Activated CD4-positive, alpha-beta T cell treated with anti-CD3 and anti-CD28 coated beads, Interleukin-2, amount 10 ng/mL, durations not matched to agents 7 days and 5 days (primary cell): ENCODE data around the gene HINFP. TPM values are rescaled to one million over a fixed set of nuclear protein-coding genes. Genes with fewer than 3 reads are reported as not detected.
A peak's percentile ranks its signal among the peaks of the same experiment; 100 is the strongest.

Source experiments
- CTCF ChIA-PET: fragments of 350-600 bp; sonication (Branson Sonifier 250); formaldehyde crosslinking; loops from one replicate; lab custom pipeline; 2021; ENCODE audit warnings: antibody characterized with exemption; lab: Charles Lee
- POLR2A ChIA-PET: fragments of 350-600 bp; sonication (Branson Sonifier 250); formaldehyde crosslinking; loops from one replicate; lab custom pipeline; 2021; ENCODE audit warnings: antibody characterized with exemption; lab: Charles Lee
- DNase-seq: peaks from one replicate; pipeline ENCODE4 v3.0.0-alpha.2; 2020
- H3K27ac Mint-ChIP-seq: one replicate; pipeline ENCODE4 v1.8.0; 2021; ENCODE audit warnings: mild to moderate bottlenecking, moderate library complexity, mixed read lengths
- H3K27me3 Mint-ChIP-seq: one replicate; pipeline ENCODE4 v1.8.0; 2021; ENCODE audit warnings: mixed read lengths
- H3K36me3 Mint-ChIP-seq: one replicate; pipeline ENCODE4 v1.8.0; 2021; ENCODE audit warnings: low read depth, mixed read lengths
- H3K4me1 Mint-ChIP-seq: one replicate; pipeline ENCODE4 v1.8.0; 2021; ENCODE audit warnings: mixed read lengths
- H3K4me3 Mint-ChIP-seq: one replicate; pipeline ENCODE4 v1.8.0; 2021; ENCODE audit warnings: mild to moderate bottlenecking, moderate library complexity, mixed read lengths
- H3K9me3 Mint-ChIP-seq: one replicate; pipeline ENCODE4 v1.8.0; 2021; ENCODE audit warnings: mixed read lengths
- total RNA-seq, 2 experiments: library from RNA; stranded (reverse); gene quantifications; one replicate each; pipeline ENCODE4 v1.2.3, GENCODE V29; 2021

Gene HINFP
- total RNA-seq, 2 experiments from 2014 or later = 47.6 to 48.0 TPM

DNA sequence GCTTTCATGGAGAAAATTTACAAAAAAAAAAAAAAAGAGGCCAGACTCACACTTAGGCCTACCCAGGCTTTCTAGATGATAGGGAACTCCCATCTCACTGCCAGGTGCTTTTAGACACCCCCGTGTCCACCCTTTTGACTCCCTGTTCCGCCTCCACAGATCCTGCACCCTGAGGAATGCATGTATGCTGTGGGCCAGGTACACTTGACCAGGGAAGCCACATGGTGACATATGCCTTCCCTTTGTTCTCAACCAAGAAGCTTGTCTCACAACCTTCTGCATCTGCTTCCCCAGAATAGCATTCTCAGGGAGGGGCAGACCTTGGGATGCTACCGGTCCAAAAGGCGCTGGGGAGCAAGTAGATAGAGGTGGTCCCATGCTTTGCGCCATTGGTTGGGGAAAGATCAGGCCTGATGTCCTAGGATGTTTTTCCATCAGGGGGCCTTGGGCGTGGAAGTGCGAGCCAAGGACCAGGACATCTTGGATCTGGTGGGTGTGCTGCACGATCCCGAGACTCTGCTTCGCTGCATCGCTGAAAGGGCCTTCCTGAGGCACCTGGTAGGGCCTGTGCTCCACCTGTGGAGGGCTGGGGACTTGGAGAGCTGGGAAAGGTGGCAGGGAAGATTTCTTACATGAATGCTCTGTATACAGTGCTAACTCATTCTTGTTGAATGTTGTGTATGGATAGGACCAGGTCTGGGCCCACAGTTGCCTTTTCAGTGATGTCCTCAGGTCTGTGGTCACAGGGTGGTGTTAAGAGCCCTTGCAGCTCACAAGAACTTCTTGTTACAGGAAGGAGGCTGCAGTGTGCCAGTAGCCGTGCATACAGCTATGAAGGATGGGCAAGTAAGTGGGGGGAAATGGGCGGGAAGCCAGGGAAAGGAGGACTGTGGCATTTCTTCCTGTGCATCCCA lies 29.2 kb upstream of the HINFP start:
- DNase-seq = no peak
- no peaks in the 10 kb centered on the region for H3K9me3 Mint-ChIP-seq

DNA sequence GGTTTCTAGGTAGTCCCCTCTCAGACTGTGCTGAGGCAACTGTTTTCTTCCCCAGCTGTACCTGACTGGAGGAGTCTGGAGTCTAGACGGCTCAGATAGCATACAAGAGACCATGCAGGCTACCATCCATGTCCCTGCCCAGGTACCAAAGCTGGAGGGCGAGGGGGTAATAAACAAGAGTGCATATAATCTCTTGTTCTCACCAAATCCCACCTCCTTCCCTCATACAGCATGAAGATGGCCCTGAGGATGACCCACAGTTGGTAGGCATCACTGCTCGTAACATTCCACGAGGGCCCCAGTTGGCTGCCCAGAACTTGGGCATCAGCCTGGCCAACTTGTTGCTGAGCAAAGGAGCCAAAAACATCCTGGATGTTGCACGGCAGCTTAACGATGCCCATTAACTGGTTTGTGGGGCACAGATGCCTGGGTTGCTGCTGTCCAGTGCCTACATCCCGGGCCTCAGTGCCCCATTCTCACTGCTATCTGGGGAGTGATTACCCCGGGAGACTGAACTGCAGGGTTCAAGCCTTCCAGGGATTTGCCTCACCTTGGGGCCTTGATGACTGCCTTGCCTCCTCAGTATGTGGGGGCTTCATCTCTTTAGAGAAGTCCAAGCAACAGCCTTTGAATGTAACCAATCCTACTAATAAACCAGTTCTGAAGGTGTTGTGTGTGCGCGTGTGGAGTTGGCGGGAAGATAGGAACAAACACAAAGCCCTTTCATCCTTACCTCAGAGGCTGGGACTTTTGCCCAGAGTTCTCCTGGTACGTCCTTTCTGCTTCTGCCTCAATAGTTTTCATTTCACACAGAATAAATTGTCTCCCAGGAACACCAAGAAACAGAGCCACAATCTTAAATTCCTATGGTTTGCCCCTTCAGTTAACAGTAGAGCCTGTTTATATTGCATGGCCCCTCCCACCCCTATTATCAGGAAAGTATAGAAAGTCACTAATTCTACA lies 28.2 kb upstream of the HINFP start:
- H3K4me1 Mint-ChIP-seq = peaks cover 65% of the 10 kb centered on the region
- DNase-seq = no peak
- H3K27ac Mint-ChIP-seq = peak overlapping the region; percentile 87
- no peaks in the 10 kb centered on the region for H3K27me3 Mint-ChIP-seq
- peaks cover 62% of the 10 kb centered on the region for H3K36me3 Mint-ChIP-seq
- ChIA-PET CTCF (interaction anchor here (2.1 to 2.3 kb wide), 2 partner anchors 8 to 10 kb away, joined by 4 to 13 read pairs; partner anchors contain the start of gene HMBS), POLR2A (interaction anchor here (2.2 kb wide), 1 partner anchor 26 kb away, joined by 6 read pairs; the partner anchor contains the start of gene VPS11)
- no peaks in the 10 kb centered on the region for H3K9me3 Mint-ChIP-seq
- peak overlapping the region; percentile 94 for H3K4me3 Mint-ChIP-seq

More for the DNA sequence above, 29.2 kb upstream of the HINFP start:
- H3K4me1 Mint-ChIP-seq = peaks cover 70% of the 10 kb centered on the region
- H3K4me3 Mint-ChIP-seq = peak overlapping the region; percentile 94
- no peaks in the 10 kb centered on the region for H3K27me3 Mint-ChIP-seq
- H3K27ac Mint-ChIP-seq = peak overlapping the region; percentile 78
- ChIA-PET CTCF (interaction anchor here (0.9 to 2.1 kb wide), 3 partner anchors 9 to 62 kb away, joined by 3 to 4 read pairs (median 4); partner anchors contain the start of gene SLC37A4), POLR2A (interaction anchor here (0.6 kb wide), 1 partner anchor 10 kb away, joined by 5 read pairs; no protein-coding TSS in a partner anchor)
- peaks cover 53% of the 10 kb centered on the region for H3K36me3 Mint-ChIP-seq

DNA sequence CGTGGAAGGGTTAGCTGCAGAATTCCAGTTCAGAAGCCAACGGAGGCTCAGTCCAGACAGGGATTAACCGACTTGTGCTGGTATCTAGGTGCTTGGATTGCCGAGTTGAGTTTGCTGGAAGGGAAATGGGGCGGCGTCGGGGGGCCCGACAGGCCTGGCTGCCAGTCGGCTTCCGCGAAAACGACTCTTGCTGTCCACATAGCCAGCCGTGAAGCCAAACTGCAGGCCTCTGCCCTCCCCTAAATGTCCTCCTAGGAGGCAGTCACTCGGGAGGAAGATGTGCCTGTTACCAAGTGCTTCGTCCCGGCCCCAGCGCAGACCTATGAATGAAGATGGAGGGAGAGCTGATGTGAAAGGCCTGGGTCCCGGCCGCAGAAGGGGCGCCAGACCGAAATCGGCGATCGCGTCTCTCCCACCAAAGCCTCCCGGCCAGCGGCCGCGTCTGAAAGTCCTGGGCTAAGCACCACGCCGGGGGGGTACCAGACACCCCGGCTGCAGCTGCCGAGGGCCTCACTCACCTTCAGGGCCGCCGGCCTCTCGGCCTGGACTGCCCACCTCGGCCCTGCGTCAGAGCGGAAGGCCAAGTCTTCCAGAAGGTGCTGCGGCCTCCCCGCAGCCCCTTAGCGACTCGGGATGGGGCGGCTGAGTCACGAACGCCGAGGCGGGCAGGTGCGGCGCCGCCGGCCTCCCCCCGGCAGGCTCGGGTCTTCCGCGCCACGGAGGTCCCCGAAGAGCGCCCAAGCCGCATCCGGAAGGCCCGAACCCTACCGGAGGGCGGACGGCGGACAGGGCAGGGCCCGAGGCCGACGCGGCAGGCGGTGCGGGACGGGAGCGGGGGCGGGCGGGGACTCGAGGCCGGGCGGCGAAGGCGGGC lies 27.2 kb upstream of the HINFP start:
- peak overlapping the region; percentile 95 for H3K27ac Mint-ChIP-seq
- H3K27me3 Mint-ChIP-seq = no peaks in the 10 kb centered on the region
- DNase-seq = peak; percentile 29
- ChIA-PET CTCF (interaction anchor here (0.6 to 2.3 kb wide), 4 partner anchors 9 to 168 kb away, joined by 3 to 13 read pairs (median 4); partner anchors contain the start of genes HMBS and VPS11), POLR2A (interaction anchor here (0.6 to 2.2 kb wide), 6 partner anchors 10 to 75 kb away, joined by 3 to 7 read pairs (median 4); partner anchors contain the start of genes C2CD2L, HMBS, TRAPPC4 and VPS11)
- H3K4me1 Mint-ChIP-seq = peaks cover 66% of the 10 kb centered on the region
- peak overlapping the region; percentile 94 for H3K4me3 Mint-ChIP-seq
- no peaks in the 10 kb centered on the region for H3K9me3 Mint-ChIP-seq
- peaks cover 72% of the 10 kb centered on the region for H3K36me3 Mint-ChIP-seq

DNA sequence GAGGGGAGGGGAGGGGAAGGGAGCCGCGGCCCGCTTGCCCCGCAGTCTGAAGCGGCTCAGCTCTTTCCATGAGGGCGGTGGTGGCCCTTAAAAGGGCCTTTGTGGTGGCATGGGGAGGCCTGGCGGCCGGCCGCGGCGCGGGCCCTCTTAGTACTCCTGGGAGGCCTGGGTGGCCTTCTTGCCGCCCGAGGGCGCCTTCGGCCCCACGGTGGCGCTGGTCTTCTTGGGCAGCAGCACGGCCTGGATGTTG lies 26.6 kb upstream of the HINFP start:
- H3K9me3 Mint-ChIP-seq = no peaks in the 10 kb centered on the region
- H3K4me3 Mint-ChIP-seq = peak overlapping the region; percentile 94
- POLR2A ChIA-PET = interaction anchor here (0.6 to 2.2 kb wide), 6 partner anchors 10 to 76 kb away, joined by 3 to 7 read pairs (median 4); partner anchors contain the start of genes C2CD2L, HMBS, TRAPPC4 and VPS11
- DNase-seq = peak; percentile 56
- H3K27me3 Mint-ChIP-seq = no peaks in the 10 kb centered on the region
- H3K36me3 Mint-ChIP-seq = peaks cover 72% of the 10 kb centered on the region
- CTCF ChIA-PET = interaction anchor here (0.6 to 2.3 kb wide), 6 partner anchors 9 to 167 kb away, joined by 3 to 13 read pairs (median 4); partner anchors contain the start of genes HMBS and VPS11
- H3K4me1 Mint-ChIP-seq = peaks cover 64% of the 10 kb centered on the region
- peak overlapping the region; percentile 95 for H3K27ac Mint-ChIP-seq

DNA sequence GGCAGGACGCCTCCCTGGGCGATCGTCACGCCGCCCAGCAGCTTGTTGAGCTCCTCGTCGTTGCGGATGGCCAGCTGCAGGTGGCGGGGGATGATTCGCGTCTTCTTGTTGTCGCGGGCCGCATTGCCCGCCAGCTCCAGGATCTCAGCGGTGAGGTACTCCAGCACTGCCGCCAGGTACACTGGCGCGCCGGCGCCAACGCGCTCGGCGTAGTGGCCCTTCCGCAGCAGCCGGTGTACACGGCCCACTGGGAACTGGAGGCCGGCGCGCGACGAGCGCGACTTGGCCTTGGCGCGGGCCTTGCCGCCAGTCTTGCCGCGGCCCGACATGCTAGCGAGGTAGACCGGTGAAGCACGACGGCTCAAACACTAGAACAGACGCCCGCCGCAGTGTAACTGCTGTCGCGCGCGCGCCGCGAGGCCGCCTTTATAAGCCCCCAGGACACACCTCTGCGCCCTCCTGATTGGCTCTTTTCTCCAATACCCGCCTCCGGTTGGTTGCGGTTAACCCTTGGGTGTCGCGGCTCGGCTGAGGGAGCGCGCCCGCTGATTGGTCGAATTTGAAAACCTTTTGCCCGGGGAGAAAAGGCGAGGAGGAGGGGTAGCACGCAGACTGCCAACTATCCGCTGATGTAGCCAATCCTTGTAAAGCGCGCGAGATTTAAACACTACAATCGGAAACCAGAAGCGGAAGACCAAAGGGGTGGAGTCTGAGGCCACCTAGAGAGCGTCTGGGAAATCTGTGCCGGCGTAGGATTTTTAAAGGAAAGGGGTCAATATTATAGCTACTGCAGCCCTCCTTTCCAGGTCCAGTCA lies 26.1 kb upstream of the HINFP start:
- DNase-seq = peak; percentile 100
- ChIA-PET CTCF (interaction anchor here (0.9 to 2.3 kb wide), 5 partner anchors 9 to 167 kb away, joined by 3 to 13 read pairs (median 4); partner anchors contain the start of genes HMBS and VPS11), POLR2A (interaction anchor here (0.6 to 2.2 kb wide), 10 partner anchors 10 to 76 kb away, joined by 3 to 7 read pairs (median 4); partner anchors contain the start of genes C2CD2L, HMBS, TRAPPC4 and VPS11)
- H3K36me3 Mint-ChIP-seq = peaks cover 71% of the 10 kb centered on the region
- H3K4me1 Mint-ChIP-seq = peaks cover 64% of the 10 kb centered on the region
- H3K27me3 Mint-ChIP-seq = no peaks in the 10 kb centered on the region
- peak overlapping the region; percentile 94 for H3K4me3 Mint-ChIP-seq
- peak overlapping the region; percentile 95 for H3K27ac Mint-ChIP-seq
- no peaks in the 10 kb centered on the region for H3K9me3 Mint-ChIP-seq

DNA sequence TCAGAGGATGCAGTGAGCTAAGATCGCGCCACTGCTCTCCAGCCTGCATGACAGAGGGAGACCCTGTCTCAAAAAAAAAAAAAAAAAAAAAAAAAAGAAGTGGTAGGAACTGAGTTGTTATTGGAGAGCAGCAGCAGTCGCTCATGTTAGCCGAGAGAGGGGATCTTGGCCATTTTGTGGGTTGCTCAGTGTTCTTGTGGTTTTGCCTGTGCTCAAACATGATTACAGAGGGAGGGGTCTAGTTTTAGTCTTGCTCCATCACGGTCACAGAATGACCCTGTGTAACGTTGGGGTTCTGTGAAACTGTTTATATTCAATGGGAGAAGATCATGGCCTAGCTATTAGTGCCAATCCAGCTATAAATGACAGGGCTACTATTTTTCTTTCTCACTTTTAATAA lies 21.7 kb upstream of the HINFP start:
- Mint-ChIP-seq H3K27ac (peak overlapping the region; percentile 4), H3K4me1 (peaks cover 56% of the 10 kb centered on the region), H3K9me3 (no peaks in the 10 kb centered on the region), H3K4me3 (peak overlapping the region; percentile 90), H3K27me3 (no peaks in the 10 kb centered on the region), H3K36me3 (peaks cover 40% of the 10 kb centered on the region)
- CTCF ChIA-PET = interaction anchor here (0.8 to 1.6 kb wide), 3 partner anchors 11 to 81 kb away, joined by 3 to 6 read pairs (median 4); partner anchors contain the start of gene TRAPPC4
- POLR2A ChIA-PET = no interaction called here
- no peak for DNase-seq

DNA sequence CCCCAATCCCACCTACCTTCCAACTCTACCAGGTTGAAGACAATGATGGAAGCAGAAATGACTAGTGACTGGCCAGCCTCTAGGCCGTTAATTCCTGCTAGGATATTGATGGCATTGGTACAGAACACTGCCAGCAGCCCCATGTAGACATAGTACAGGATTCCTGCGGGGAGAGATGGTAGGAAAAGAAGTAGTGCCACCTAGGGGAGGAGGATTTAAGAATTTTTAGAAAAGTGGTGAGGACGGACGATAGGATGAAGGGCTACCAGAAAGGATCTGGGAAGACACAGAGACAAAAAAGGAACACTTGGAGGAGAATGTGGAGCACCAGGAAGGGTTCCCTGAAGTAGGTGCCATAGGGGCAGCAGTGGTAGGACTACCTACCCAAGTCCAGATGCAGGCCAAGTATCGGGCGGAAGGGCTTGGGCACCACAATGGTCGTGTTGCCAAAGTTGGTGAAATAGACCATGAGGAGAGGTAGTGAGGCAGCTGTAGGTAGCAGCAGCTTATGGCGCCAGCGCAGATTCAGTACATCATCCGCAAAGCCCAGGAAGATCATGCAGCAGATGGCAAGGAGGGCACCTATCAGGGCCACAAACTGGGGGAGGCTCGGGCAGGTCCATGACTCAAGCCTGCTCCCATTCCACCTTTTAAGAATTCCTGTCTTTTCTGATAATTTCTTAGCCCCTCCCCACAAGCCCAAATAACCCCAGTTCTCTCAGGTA lies 21.0 kb upstream of the HINFP start:
- H3K36me3 Mint-ChIP-seq = peaks cover 35% of the 10 kb centered on the region
- no peak for DNase-seq
- H3K27me3 Mint-ChIP-seq = no peaks in the 10 kb centered on the region
- H3K4me1 Mint-ChIP-seq = peaks cover 61% of the 10 kb centered on the region
- POLR2A ChIA-PET = no interaction called here
- H3K4me3 Mint-ChIP-seq = peak overlapping the region; percentile 90
- CTCF ChIA-PET = interaction anchor here (0.6 to 1.2 kb wide), 3 partner anchors 22 to 672 kb away, joined by 3 to 4 read pairs (median 4); partner anchors contain the start of gene TRAPPC4
- H3K9me3 Mint-ChIP-seq = no peaks in the 10 kb centered on the region
- peak overlapping the region; percentile 99 for H3K27ac Mint-ChIP-seq

DNA sequence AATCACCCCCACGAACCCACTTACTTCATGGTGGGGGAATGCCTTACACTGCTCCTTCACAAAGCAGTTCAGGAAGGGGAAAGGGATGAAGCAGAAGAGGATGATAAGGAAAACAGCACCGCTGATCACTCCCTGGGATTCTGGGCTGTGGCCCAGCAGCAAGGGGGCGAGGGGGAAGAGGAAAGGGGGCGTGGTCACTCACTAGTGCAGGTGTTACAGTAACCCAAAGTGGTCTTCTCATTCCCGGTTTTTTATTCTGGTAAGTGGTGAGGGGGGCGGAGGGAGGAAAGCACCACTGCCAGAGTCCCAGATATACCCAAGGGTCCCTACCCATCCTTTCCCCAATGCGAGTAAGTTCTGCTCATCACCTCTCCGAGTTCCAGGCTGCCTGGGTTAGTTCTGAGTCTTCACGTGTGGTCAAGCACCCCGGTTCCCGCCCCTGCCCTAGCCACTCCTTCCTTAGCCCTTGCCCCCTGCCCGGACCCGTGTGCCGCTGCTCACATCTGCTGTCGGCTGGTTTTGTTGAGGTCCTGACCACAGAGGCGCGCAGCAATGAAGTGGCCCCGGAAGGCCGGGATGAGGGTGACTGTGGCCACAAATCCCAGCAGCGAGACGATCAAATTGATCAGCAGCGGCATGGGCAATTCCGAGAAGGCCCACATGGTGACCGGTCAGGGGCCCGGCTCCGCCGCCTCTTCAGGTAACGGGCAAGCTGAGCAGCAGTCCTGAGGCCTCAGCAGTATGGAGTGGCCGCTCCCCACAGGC lies 20.2 kb upstream of the HINFP start:
- ChIA-PET CTCF (interaction anchor here (0.5 to 1.9 kb wide), 12 partner anchors 11 to 673 kb away, joined by 3 to 7 read pairs (median 4); partner anchors contain the start of genes HMBS and VPS11), POLR2A (no interaction called here)
- H3K27ac Mint-ChIP-seq = peak overlapping the region; percentile 99
- no peaks in the 10 kb centered on the region for H3K9me3 Mint-ChIP-seq
- H3K4me3 Mint-ChIP-seq = peak overlapping the region; percentile 90
- DNase-seq = peak; percentile 35
- H3K4me1 Mint-ChIP-seq = peaks cover 60% of the 10 kb centered on the region
- H3K36me3 Mint-ChIP-seq = peaks cover 32% of the 10 kb centered on the region
- no peaks in the 10 kb centered on the region for H3K27me3 Mint-ChIP-seq

DNA sequence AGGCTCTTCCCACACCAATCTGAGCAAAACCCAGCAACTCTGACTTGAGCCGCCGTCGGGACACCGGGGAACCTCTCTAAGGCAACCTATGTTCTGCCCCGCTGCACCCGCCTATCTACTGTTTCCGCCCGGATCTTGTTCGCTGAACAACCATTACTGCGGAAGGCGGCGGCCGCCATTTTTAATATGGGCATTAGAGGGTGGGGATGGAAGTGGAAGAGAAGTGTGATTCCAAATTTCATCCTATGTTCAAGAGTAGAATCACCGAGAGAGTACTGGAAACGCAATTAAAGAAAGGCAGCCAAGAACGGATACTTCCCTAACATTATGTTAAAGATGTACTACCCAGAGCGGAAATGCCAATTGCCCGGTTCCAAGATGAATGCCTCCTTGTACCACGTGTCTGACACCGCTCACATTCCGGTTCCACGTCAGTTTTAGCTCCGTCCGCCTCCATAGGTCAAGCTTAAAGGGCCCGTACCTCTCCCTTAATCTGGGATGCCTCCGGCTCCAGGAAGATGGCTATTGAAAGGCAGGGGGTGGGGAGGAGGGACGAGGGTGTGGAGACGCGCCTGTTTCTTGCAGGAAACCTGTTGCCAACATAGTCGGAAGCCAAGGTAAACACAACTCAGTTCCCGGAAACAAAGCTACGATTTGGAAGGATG lies 19.5 kb upstream of the HINFP start, which contains the start of gene DPAGT1:
Gene DPAGT1, minus strand, starts transcription at position 95 of the 665 bp plus-strand sequence. CDS start 198 bp downstream, outside the sequence.
- POLR2A ChIA-PET = interaction anchor here (0.7 to 1.1 kb wide), 2 partner anchors 51 to 210 kb away, joined by 4 to 6 read pairs; no protein-coding TSS in a partner anchor
- DNase-seq = peak; percentile 91
- Mint-ChIP-seq H3K4me1 (peaks cover 60% of the 10 kb centered on the region), H3K36me3 (peaks cover 25% of the 10 kb centered on the region), H3K4me3 (peak within 1 kb of the TSS; percentile 90), H3K9me3 (no peaks in the 10 kb centered on the region), H3K27ac (peak within 1 kb of the TSS; percentile 99), H3K27me3 (no peaks in the 10 kb centered on the region)
- CTCF ChIA-PET = interaction anchor here (0.5 to 1.9 kb wide), 16 partner anchors 10 to 222 kb away, joined by 3 to 7 read pairs (median 3); partner anchors contain the start of genes HINFP, HMBS and VPS11
